Hepatic stellate cell (primary cell): ENCODE measurements around the gene PTGES2.

ENCODE experiments used
- DNase-seq: peaks from one replicate; pipeline ENCODE4 v3.0.0; 2011; ENCODE audit warnings: low spot score

The PTGES2 gene

DNA sequence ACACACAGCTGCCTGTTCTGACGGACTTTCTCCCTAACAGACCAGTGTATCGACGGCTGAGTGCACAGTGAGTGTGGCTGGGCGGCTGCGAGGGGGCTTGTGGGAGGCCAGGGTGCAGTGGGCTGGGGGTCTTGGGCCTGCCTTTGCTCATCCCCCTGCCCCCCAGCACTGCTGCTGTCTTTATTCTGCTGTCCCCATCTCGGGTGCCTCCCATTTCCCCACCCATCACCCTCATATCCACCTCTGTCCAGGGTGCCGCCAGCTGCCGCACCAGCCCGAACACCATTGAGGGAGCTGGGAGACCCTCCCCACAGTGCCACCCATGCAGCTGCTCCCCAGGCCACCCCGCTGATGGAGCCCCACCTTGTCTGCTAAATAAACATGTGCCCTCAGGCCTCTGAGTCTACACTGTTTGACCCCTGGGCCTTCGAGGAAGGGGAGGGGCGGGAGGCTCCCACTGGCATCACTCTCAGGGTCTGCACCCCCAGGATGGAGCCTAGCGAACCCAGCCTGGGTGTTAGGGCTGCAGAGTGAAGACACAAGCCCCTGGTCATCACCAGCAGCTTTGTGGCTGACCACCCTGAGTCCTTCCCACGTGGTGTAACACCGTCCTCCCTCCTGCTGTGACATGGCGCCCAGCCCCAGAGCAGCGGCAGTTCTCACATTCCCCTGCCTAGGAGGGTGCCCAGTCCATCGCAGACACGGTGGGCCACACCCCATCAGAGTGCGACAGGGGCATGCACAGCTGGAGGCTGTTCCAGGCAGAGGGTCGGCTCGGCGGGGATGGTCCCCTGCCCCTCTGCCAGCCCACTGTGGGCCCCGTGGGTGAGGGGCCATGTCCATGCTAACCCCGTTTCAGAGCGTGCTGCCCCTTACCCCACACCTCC is 25.8 kb upstream of the PTGES2 start:
- DNase-seq, result no peak

DNA sequence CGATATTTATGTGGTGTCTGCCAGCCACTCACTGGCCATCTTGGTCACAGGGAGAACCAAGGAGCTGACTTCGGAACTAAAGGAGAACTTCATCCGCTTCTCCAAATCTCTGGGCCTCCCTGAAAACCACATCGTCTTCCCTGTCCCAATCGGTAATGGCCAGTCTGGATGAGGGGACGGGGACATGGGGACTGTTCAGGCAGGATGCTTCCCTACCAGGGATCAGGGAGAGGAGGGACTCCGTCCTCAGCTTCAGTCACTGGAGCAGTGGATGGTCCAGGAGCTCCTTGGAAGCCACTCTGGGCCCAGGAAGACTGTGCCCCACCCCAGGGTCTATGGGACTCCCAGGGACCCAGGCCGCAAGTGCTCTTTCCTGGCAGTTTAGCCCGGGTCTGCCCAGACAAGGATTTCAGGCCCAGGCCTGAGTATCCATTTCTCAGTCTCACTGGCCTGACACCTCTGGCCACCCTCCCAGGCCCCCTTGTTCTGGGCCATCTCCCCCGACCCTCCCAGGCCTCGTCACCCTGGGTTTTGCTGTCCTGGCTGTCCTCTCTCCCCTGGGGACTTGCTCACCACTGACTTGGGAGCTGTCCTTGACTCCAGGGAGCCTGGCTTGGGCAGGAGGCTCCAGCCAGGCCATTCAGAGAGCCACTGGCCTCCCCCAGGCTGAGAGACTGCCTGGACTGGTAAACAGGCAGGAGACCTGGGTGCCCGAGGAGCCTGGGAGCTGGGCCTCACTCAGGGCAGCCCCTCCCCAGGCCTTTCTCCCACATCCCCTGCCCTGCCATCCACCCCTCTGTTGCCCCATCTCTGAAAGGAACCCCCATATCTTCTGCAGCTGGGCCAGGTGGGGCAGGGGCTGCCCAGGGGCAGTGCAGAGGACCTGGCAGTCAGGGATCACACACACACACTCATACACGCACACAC is 24.9 kb upstream of the PTGES2 start:
- DNase-seq, result no peak

DNA sequence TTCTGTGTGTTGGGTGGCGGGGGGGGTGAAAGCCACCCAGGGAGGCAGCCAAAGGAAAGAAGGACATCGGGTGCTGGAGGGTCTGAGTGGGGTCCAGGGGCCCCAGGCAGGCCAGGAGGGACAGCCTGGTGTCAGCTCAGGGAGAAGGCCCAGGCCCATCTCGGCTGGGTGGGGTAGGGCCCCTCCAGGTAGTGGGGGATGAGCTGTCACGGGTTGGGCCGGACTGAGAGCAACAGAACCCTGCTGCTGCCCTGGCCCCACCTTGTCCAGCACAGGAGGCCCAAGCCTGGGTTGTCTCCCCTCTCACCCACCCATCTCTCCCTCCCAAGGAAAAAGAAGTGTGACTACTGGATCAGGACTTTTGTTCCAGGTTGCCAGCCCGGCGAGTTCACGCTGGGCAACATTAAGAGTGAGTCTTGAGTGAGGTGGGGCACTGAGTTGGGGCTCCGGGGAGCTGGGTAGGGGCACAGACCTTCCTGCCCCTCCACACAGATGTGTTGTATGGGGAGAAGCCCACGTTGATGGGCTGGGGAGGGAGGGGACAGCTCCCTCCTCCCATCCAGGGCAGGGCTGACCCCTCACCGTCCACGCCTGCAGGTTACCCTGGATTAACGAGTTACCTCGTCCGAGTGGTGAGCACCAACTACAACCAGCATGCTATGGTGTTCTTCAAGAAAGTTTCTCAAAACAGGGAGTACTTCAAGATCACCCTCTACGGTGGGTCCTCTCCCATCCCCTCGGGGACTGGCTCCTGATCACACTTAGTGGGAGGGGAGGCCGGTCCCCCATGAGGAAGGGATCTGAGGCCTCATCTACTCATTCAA is 24.0 kb upstream of the PTGES2 start:
- no peak for DNase-seq

DNA sequence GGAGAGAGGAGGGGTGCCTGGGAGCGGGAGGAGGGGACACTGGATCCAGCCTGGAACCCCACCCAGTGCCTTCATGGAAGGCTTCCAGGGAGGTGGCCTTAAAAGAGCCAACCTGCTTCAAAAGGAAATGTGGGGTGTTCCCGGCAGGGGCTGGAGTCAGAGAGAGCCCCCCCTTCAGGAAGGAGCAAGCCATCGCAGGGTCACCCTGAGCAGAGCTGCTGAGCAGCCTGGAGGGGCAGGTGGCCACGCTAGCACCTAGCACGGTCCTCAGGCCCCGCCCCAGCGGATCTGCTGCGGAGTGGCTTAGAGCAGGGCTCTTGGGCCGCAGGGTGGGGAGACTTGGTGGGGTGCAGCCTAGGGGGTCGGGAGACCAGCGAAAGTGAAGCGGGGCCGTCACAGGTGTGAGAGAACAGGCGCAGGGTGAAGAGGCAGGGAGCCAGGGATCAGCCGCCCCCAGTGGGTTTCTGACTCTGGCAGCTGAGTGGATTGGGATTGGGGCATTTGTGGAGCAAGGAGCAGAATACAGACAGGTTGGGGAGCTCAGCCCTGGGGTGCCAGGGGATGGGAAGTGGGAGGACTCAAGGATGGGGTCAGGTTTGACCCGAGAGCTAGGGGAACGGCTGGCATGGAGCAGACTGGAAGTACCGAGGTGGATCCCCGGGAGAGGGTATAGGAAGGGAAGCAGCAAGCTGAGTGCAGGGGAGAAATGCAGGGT is 23.2 kb upstream of the PTGES2 start:
- no peak for DNase-seq

DNA sequence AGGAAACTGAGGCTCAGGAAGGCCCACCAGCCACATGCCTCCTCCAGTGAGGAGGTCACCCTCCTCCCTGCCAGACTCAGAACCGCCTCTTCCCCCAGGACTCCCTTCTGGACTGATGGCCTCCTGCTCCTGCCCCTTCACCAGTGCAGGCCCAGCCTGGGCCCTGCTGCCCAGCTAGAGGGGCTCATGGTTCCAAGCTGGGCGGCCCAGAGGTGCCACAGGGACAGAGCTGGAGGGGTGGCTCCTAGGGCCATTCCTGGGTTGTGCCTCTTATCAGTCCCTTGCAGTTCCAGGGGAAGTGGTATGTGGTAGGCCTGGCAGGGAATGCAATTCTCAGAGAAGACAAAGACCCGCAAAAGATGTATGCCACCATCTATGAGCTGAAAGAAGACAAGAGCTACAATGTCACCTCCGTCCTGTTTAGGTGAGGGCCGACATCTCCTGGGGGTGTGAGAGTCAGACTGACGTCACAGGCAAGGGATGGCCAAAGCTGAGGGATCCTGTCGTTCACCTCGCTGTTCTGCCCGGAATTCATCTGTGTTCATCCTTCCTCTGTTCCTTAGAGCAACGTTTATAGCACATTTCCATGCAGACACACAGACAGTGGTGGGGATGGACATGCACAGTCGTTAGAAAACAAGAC is 22.5 kb upstream of the PTGES2 start:
- no peak for DNase-seq

DNA sequence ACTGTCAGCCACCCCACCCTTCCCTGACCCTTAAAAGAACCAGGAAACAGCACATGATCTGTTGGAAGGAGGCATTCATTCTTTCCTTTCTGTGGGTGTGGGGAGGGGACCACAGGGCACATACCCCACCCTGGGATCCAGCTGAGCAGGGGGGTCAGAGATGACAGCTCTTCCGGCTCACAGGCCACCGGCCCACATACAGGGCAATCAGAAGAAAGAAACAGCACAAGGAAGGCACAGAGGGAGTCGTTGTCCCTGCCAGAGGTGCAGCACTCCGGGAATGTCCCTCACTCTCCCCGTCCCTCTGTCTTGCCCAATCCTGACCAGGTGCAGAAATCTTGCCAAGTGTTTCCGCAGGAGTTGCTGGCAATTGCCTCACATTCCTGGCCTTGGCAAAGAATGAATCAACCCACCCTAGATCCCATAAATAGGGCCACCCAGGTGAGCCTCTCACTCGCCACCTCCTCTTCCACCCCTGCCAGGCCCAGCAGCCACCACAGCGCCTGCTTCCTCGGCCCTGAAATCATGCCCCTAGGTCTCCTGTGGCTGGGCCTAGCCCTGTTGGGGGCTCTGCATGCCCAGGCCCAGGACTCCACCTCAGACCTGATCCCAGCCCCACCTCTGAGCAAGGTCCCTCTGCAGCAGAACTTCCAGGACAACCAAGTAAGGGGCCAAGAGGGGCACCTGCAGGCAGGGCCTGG is 21.6 kb upstream of the PTGES2 start, which contains the start of gene LCN2:
TSS of gene LCN2 (plus strand) at position 453 of the 701 bp plus-strand sequence. CDS start at position 526, 73 bp downstream.
- no peak for DNase-seq

DNA sequence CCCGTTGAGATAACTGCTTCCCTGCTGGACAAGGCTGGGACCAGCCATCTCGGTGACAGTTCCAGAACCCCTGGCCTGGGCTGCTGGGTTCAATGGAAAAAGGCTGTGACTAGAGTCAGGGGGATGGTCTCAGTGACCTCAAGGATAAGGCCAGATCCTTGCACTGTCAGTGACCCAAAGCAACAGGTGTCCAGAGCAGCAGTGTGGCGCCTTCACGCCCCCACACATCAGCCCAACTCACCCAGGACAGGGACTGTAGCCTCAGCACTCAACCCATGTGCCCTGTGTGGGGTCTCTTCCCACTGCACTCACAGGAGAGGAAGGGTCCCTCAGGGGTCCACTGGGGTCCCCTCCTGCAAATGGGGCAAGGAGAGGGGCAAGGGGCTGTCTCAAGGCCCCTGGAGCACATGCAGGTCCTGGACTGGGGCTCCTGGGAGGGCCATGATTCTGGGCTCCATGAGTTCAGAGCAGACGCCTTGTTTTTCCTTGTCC is 21.0 kb upstream of the PTGES2 start:
- DNase-seq, result no peak

DNA sequence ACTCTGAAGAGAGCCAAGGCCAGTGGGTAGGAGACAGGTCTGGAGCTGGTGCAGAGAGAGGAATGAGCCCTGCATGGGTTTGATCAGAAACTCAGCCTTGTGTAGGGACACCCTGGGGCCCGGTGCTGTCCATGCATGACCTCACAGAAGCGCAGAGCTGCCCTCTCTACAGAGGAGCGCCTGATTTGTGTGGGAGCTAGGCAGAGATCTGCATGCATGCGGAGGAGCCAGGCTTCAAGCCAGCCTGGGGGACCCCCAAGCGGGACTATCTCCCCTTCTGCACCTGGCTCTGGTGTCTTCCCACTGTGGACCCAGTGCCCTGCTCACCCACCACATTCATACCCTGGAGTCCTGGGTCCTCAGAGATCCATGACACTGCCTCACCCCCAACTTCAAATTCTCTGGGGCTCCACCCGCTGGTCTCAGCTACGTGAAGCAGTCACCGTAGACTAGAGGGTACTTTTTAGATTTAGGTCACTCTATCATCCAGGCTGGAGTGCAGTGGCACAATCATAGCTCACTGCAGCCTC is 19.1 kb upstream of the PTGES2 start:
- no peak for DNase-seq

DNA sequence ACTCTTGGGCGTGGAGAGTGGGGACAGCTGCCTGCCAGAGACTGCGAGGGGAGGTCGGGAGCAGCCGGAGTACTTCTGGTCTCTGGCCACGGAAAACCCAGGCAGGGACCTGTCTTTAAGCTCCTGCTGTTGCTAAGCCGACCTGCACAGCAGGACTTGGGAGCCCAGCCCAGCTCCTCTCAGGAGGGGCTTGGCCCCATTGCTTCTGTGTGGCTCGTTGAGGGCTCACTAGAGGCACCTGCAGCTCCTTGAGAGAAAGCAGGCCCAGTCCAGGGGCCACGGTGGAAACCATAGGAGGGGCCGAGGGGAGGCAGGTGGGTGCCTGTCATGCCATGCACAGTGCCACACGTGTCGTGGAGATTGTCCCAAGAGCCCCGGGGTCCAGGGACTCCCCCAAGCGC is 18.4 kb upstream of the PTGES2 start:
- DNase-seq, result no peak

DNA sequence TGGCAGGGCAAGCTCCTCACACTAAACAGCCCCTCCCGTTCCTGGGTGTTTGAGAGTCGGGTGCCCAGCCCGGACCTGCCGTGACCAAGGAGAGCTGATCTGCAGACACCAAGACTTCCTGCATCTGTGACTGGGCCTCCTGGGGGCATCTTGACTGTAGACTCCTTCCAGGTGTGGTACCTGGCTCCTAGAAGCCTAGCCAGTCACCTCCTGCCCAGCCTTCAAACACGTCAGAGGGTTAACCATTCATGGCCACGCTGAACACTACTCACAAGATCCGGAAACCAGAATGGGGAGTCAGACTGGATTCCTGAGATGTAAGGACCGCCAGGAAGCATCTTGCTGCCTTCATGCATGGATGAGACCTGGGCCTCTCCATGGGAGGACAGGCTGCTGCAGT is 18.0 kb upstream of the PTGES2 start:
- DNase-seq, result no peak

DNA sequence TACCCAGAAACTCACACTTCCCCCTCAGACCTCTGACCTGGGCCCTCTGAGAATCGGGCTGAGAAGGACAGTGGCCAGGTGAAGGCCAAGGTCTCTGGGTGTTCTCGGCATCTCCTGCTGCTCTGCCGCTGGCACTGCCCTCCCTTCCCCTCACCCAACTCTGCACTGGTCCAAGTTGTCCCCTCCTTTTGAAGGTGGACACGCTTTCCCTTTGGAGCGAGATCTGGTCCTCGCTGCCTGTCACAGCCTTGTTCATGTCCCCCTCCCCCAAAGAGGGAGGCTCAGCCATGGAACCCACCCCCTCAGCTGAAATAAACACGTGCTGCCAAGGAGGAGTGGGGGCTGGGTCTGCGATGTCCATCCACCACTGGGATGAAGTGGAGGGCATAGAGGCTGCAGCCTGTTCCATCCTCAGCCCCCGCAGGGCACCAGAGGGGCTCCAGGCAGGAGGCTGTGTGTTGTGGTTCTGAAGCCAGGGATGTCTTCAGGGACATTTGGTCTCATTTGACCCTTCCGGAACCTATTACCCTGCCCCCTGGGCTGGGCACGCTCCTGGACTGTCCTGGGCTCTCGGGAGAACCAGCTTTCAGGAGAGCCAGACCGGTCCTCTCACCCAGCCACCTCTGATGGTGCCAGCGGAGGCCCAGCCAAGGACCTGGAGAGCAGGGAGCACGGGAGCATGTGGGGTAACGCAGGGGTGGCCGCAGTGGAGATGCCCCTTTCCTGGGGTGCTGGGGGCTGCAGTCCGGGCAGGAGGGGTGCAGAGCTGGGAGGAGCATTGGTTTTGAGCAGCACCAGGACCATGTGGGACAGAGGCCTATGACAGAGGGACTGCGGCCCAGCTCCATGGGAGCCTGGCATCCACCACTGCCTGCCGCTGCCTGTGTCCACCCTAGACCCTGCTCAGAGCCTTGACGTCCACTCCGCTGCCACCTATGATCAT is 17.0 kb upstream of the PTGES2 start:
- DNase-seq, result no peak

DNA sequence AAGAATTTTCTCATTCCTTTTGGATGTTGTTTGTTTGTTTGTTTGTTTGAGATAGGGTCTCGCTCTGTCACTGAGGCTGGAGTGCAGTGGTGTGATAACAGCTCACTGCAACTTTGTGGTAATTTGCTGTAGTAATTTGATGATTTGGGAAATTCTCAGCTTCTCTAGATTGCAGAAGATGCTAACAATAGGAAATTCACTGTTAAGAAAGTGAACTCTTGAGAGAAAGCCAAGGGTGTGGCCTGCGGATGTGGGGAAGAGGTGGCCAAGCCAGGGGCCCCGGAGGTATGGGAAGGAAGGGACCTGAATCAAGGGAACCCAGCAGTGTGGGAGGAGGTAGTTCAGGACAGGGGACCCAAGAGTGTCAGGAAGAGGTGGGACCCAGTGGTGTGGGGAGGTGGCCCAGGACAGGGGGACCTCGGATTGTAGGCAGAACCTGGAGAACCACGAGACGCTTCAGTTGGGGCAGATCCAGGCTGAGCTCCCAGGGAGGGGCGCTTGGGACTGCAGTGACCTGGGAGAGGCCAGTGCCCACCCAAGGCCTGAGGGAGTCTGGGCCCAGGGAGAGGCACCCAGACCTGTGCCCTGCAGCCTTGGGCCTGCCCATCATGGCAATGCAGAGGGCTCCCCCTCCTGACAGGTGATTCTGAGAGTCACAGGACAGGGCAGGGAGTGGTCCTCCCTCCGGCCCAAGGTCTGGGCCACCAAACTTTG is 16.2 kb upstream of the PTGES2 start:
- DNase-seq, result no peak

DNA sequence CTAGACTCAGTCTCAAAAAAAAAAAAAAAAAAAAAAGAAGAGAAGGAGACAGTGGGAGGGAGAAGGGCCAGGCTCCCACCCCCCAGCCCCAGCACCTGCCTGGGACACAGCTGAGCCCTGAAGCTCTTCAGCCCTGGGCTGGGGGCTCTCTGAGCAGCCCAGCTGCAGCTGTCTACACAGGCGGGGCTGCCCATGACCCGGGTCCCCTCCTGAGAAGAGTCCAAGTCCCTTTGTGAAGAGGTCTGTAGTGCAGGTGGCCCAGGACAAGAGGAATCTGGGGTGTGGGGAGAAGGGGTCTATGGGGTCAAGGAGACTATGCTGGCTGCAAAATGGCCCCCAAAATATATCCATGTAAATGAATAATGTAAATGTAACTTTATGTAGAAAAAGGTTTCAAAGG is 15.1 kb upstream of the PTGES2 start:
- DNase-seq, result no peak

DNA sequence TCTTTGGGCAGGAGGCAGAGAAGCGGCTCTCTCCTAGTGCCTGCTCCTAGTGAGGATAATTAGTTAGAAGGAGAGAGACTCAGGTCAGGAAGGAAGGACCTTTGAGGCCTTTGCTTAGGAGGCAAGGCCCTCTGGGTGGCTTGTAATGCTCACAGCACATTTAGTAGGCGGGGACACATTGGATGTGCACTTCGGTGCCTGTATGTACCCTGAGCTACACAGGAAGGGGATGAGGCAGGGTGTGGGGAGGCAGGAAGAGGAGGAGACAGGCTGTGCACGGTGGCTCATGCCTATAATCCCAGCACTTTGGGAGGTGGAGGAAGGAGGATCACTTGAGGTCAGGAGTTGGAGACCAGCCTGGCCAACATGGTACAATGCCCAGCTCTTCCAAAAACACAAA is 14.5 kb upstream of the PTGES2 start:
- DNase-seq, result no peak

DNA sequence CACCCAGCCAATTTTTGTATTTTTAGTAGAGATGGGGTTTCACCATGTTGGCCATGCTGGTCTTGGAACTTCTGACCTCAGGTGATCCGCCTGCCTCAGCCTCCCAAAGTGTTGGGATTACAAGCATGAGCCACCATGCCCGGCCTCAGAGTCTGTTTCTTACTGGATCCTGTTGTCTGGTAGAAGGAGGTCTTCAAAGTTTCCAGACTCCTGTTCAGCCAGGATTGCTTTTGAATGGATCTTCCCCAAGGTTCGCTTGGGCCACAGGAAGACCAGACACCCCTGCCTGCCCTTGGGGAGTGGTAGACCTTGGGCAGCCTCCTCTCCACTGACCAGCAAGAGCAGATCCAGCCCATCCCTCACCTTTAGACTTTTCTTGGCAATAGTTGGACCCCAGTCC is 14.1 kb upstream of the PTGES2 start:
- no peak for DNase-seq

DNA sequence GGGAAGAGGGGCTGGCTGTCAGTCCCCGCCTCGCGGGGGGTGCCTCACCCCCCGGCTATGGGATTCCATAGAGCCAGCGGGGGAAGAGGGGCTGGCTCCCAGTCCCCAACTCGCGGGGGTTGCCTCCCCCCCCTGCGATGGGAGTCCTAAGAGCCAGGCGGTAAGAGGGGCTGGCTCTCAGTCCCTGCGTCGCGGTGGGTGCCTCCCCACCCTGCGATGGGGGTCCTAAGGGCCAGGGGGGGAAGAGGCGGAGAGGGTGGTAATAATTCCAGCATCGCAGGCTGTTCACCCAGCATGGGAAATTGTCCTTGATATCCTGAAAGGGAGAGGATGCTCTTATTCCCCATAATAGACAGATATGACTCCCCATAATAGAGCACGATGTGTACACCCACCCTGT is 12.1 kb upstream of the PTGES2 start:
- no peak for DNase-seq

DNA sequence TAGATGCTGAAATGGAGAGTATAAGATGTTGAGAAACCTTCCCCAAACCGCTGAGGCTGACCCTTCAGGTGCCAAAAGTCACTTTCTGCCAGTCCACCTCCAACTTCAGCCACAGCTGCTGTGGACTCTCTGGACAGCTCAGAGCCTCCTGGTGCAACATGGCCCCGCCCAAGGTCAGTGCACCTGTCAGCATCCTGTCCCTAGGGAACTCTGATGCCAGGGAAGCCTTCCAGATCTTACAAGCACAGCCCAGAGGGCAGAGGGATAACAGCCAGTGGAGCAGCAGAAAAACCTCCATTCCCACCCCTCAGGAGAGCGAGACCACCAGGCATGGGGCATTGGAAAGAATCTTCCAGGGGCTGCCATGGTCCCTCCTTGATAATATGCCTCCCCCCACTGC is 10.5 kb upstream of the PTGES2 start:
- DNase-seq, result no peak
